GM19467 (cell line): ENCODE data around the gene ERBB4.

Experiments used
- ATAC-seq: cut with Tn5 transposase; IDR thresholded peaks from one replicate; pipeline ENCODE4 v1.9.1; 2021; ENCODE audit warnings: mild to moderate bottlenecking, moderate library complexity; ENCODE audit not compliant: unreplicated experiment

ERBB4 gene

DNA sequence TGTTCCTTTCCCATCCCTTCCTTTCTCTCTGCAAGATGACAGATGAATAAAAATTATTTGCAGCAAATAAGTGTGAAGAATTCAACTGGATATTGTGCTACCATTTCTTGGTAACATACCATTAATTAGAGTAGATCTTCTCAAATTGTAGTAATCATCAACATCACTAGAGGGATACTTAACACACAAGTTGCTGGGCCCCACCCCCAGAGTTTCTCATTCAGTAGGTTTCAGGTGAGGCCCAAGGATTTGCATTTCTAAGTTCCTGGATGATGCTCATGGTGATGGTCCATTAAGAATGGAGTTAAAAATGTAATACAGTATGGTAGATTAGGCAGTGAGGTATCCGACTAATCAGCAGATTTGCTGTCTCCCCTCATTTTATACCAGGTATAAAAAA is 594.0 kb downstream of the ERBB4 start:
- ATAC-seq, result peak; percentile 59

DNA sequence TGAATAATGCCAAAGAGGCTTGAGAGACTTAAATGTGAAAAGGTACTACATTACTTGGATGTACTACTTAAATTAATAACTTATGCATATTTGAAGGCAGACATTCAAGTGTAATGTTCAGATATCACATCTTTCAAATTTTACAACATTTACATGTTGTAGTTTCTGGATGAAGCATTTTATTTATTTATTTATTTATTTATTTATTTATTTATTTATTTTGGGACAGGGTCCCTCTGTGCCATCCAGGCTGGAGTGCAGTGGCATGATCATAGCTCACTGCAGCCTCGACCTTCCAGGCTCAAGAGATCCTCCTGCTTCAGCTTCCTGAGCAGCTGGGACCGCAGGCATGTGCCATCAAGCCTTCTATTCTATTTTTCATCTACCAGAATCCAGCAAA is 596.4 kb downstream of the ERBB4 start:
- ATAC-seq, result no peak

DNA sequence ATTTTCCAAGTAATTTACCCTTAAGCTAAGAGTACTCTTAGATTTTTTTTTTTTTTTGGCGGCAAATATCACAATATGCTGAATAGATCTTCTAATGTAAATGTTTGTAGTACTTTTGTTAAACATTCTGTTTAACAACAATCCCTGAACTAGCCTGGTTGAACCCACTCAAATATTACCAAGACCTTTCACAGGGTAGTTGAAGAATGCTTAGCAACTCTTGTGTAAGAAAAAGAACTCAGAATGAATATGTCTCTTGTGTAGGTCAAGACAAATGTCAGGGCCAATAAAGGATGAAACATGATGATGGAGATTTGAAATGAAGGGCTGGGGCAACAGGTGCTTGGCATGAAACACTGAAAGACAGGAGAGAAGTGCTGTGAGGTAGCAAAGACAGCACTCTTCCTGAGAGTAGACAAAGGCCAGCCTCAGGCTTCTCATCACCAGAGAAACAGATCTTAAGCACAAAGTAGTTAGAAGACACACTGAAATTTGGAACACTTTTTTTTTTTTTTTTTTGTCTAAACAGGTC is 597.3 kb downstream of the ERBB4 start:
- no peak for ATAC-seq

DNA sequence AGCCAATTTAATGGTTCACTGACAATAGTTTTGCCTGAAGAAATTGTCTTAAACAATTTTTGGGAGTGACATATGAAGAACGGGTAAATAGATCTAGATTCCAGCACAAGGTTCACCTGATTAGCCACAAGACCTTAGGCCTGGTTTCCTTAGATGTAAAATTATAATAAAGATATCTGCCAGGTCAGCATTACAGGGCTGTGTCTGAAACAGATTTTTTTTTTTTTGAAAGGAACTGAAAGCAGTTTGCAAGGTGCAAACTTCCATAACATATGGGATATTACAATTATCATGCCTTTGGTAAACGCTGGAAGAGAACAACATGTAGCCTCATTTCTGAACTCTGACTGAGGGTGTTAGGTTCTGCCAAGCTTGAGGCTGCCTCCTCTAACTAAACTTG is 599.4 kb downstream of the ERBB4 start:
- no peak for ATAC-seq

DNA sequence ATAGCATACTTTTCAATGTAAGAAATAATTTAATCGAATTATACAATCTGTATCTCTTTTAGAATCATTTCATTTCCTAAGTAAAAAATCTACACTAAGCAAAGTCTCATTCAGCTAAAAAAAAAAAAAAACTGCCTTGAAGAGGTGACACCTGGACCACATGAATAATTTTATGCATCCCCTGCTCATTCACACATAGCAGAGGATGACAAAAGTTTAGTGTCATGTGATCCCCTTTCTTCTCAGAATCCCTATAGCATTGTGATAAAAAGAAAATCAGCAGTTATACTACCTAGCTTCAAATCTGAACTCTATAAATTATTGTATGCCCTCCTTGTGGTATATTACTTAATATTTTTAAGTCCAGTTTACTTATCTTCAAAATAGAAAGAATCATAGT is 603.8 kb downstream of the ERBB4 start:
- ATAC-seq, result no peak

DNA sequence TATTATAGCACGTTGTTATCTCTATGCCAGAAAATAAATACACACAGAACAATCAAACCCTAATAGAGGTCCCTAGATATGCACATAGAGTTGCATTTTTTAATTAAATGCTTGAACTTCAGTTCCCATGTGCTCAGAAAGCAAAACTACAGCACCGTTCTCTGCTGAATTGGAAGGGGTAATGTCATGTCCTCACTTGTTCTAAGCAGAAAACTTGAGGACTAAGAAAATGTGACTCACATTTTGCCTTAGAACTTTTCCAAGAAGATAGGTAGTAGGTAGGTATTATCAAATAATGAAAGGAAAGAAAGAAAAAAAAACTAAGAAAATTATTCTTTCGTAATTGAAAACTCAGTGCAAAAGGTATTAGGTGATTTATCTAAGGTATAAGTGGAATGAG is 607.3 kb downstream of the ERBB4 start:
- no peak for ATAC-seq

DNA sequence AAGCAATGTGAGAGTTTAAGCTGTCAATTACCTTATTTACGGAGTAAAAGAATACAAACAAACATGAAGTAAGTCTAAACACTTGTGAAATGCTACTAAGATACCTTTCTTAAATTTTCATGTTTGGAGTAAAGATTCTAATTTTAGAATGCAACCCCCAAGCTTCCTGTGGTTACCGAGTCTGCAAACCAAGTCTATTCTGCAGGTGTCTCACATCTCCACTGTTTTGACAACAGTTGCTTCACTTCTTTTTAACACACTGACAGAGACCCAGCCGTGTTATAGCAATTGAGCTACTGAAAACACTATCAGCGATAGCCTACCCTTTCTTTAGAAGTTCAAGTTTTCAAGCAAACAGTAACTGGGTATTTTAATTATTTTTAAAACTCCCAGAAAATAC is 608.3 kb downstream of the ERBB4 start:
- ATAC-seq, result peak; percentile 77

DNA sequence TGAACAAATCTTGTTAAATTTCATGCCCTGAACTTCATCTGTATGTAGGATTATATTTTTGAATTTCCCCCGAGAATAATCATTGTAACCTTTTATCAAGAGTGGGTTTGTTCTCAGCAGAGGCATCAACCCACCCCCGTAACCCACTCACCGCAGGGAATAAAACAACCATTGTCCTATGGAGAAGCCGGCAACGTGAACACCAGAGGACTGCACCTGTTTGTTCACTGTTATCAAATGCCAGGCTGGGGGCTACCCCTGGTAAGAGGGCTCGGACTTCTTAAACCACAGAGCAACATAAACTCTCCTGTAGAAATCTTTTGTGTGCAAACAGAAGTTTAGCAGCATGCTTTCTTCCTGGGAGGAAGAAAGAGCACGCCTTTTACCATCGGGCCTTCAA is 610.4 kb downstream of the ERBB4 start:
- ATAC-seq, result no peak

DNA sequence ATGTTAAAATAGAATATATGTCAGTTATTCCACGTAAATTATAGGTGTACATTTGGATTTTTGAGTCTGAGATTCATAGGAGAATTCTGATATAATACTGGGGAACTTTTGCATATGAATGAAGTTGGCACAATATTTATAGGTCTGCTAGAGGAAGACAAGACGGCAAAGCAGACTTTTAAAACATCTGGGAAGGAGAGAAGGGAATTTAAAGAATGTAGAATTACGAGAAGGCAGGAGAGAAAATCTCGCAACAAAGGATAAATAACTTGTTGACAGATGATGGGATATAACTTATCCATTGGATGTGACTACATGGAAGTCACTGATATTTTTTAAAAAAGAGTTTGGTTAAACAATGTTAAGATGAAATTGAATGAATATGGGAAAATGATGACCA is 615.6 kb downstream of the ERBB4 start:
- no peak for ATAC-seq

DNA sequence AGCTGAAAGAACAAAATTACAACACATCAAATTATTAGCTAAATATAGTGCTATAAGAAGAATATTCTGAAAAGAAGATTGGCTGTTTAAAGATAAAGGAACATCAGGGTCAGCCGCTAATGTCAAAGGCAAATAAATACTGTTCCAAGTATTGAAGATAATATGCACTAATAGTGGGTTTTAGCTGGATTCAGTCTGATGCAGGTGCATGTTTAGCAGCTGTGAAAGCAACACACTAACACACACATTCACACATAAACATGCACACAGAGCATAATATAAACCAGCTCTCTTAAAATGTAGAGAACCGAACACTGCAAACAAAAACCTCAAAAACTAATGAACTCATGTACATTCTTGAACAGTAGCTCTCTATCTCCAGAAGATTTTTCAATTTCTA is 634.6 kb downstream of the ERBB4 start:
- ATAC-seq, result no peak

DNA sequence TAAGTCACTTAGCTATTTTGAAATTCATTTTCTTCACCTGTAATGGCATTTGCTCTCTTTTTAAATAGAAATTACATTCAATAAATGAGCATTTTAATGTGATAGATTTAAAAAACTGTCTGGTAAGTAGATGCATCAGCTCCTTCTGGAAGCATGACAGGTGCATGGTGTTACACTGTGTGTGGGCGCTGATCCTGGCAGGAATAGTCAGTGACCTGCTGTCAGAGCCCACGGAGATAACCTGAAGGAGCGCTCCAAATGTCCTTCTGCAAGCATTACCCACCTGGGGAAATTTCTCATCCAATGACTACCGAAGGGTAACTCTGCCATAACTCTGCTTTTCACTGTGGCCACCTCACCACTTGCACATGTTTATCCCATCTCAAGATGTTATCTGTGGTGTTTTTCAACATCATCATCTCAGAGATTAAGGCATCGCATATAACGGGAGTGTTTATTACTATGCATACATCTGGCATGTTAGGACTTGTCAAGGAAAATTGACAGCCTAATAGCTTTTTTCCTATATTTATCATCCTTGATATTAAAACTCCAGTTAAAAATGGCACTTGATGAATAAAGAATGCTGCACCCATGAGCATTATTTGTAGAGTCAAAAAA is 637.3 kb downstream of the ERBB4 start:
- no peak for ATAC-seq

DNA sequence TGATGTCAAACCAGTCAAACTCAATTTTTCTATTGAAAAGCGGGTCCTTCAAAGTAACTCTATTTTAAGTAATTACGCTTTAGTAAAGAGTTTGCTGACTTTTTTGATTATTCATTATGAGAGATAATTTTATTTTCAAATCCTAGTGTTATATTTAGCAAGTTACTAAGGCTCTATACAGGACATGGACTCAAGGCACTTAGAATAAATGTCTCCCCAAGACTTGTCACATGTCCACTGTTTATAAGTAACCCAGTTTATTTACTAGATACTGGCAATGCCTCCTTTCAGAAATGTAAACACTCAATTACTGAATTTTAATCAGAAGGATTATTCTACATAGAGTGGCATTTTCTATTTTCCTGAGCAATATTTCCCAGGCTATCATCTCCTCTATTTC is 638.1 kb downstream of the ERBB4 start:
- no peak for ATAC-seq

DNA sequence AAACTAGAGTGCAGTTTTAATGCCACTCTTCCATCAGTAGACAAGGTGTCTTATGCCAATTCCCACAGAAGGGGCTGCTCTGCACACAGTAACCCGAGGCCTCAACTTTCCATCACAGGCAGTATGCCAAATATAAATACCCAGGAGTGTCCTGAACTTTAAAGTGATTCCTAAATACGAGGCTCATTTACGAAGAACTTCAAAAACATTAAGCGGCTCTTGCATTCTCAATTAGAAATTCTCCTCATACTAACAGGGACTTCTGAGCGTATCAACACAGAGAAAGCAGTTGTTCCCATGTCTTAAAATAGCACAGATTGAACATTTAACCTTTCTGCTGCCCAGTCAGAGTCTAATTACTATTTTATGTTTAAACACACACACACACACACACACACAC is 638.6 kb downstream of the ERBB4 start:
- no peak for ATAC-seq

DNA sequence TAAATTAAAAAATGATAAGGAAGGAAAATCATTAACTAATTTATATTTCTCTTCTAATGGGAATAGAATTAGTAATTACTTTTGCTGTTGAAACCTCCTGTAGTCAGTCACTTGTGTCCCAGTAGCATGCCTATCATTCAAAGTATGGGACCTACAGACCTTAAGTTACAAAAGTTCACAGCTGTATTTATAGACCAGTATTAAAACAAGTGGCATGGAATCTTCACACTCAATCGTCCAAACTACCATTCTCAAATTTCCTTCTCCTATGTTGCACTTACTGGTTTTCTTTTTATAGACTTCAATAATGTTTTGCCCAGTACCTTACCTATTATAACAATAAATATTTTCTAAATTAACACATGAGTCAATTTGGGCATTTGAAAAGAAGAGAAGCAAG is 639.9 kb downstream of the ERBB4 start:
- no peak for ATAC-seq

DNA sequence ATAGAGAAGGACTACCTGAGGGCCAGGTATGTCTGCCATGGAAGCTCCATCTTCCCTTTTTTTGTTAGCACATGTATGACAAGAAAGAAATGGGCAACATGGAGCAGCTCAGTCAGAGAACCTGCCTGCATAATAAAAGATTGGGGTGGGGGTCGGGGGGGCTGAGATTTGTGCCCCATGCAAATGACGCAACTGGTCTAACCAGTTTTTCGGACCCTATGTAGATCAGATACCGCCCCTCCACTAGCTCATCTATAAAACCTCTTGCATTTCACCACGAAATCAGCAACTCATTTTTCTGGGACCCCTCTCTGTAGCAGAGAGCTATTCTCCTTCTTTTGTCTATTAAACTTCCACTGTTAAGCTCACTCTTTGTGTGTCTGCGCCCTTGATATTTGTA is 657.2 kb downstream of the ERBB4 start:
- no peak for ATAC-seq

DNA sequence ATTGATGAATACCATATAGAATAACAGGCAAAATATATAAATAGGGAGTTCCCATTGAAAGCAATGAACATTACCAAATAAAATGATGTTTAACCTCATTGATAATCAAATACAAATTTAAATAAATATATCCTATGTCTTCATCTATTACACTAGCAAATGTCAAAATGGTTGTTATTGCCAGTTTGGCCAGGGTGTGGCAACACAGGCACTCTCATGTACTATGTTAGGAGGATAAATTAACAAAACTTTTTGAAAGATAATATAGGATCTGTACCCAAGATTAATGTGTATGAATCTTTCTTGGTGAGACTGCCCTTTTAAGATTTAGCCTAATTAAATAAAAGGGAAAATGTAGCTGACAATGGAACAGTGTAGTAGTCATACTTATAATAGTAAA is 659.3 kb downstream of the ERBB4 start:
- ATAC-seq, result no peak

DNA sequence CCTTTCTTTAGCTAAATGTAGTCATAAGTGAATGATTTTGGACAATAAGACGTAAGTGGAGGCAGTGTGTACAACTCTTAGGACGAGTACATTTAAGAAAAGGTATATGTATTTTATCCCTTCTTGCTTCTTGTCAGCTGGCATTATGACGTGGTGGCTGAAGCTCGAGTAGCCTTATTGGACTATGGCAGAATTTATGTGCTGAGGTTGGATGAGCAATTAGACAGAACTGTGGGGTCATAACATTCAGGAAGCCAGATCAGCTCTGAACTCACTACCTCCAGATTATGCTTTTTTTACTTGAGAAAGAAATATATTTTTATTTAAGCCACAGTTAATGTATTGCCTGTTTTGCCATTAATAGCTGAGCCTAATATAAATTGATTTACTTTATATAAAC is 661.5 kb downstream of the ERBB4 start:
- no peak for ATAC-seq

DNA sequence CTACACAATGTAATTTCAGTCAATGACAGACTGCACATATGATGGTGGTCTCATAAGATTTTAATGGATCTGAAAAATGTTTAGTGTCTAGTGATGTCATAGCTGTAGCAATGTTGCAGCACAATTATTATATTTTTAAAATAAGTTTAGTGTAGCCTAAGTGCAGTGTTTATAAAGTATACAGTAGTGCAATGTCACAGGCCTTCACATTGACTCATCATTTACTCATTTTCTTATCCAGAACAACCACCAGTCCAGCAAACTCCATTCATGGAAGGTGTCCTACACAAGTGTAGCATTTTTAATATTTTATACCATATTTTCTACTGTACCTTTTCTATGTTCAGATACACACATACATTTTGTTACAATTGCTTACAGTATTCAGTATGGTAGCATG is 663.1 kb downstream of the ERBB4 start:
- ATAC-seq, result no peak

DNA sequence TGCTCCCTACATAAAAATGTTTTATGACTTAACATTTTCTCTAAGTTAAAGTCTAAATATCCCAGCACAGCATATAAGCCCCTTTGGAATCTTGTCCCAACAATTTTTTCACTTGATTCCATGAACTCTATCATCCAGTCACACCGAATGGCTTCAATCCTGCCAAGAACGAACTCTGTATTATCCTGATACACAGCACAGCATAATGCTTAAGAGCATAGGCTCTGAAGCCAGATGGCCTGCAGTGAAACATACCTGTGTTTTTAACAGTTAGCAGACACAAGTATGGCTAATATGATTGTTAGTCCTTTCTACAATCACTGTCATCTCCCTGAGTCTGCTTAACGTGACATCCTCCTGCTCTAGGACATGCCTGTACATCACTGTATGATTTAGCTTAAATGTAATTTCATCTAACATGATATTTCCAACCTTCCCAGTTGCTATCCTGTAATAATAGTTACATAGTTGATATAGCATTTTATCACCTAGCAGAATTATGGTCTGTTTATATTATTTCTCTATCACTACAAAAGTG is 669.5 kb downstream of the ERBB4 start:
- no peak for ATAC-seq

DNA sequence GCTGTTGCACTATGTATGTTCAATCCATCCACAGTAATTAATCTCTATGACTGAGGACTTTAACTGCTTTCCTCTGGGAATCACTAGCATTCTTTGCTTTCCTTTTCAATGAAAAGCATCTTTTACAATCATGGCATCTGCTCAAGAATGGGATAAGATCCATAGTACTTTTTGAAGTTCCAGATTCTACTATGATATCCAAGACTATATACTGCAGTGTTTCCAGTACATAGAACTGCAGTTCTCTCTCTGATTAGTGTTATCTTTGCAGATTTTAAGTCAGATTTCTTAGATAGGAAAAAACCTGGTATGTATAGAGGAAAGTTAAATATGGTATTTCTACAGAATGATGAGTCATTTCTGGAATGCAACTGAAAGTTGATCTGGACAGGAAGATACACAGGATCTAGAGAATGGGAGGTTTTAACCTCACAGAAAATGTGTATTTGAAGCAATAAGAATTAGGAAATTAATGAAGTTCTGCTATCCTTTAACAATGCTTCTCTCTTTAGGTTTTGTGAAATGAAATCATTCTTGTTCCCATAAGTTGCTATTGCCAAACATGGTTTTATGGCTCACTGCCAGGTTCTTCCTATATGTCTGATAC is 670.7 kb downstream of the ERBB4 start:
- peak; percentile 87 for ATAC-seq

DNA sequence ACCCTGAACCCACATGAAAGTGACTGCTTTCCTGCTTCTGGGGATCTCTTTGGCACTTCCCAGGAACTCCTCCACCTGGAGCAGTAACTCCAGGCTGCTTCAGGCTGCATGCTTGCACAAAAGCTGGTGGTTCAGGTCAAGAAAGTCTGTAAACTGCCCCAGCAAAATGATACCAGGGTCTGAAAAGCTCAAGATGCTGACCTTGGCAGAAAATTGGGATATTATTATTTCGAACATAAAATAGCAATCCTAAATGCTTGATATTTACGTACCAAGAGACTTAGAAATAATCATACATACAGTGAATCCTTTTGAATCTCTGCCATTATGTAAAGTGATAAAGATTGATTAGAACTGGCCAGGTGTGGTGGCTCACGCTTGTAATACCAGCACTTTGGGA is 674.3 kb downstream of the ERBB4 start:
- ATAC-seq, result no peak

DNA sequence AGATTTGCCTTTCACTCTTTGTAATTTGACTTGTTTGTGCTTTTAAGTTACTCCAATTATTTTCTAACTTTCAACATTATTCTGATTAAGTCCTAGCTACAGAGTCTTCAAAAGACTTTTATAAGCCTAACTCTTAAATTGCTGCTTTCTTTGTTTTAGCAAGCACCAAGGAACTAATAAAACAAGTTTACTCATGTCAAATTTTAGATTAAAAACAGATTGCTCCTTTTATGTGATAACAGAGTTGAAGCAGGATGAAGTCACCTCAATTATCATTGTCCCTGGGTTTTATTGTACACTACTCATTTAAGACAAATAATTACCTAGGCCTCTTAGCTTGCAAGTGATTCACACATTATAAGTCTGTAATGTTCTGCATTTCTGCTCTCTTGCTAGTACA is 678.4 kb downstream of the ERBB4 start:
- no peak for ATAC-seq

DNA sequence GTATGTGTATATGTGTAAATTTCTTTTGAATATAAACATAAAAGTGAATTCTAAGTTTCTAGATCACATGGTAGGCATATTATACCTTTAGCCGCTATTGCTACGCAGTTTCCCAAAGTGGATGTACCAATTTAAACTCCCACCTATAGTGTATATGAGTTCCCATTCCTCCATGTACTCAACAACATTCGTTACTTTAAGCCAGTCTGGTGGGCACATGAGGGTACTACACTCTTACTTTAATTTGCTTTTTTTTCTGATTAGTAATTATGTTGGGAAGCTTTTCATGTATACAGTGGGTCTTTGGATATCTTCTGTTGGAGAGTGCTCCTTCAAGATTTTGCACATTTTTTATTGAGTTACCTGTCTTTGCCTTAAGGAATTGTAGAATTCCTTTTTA is 683.8 kb downstream of the ERBB4 start:
- ATAC-seq, result no peak
